ENCODE data around the gene WDR36. TPM values are rescaled to one million over a fixed set of nuclear protein-coding genes. Genes with fewer than 3 reads are reported as not detected.
A peak's percentile ranks its signal among the peaks of the same experiment; 100 is the strongest.

Gene WDR36
- total RNA-seq, 1 donor from 2014 or later = 17.6 TPM

GRCh38 chr5:111071413-111071812, 20.7 kb upstream of the WDR36 start, which contains the start of gene TSLP:
Gene TSLP (plus strand): TSS chr5:111071713. CDS start chr5:111071891, 178 bp downstream.
- no peak for DNase-seq (ENCODE audit: low spot score)
- H3K4me3 Mint-ChIP-seq (ENCODE audit: unreplicated experiment) = peak within 1 kb of the TSS; percentile 78
- peaks cover 71% of the 10 kb centered on the region for H3K27me3 Mint-ChIP-seq (ENCODE audit: low read depth)
- no peak for TF ChIP-seq CTCF (IDR thresholded peaks at IDR 0.05)
- H3K36me3 Mint-ChIP-seq (ENCODE audit: low read depth) = no peaks in the 10 kb centered on the region
- H3K27ac Mint-ChIP-seq (ENCODE audit: unreplicated experiment) = no peak within 1 kb of the TSS
- no peaks in the 10 kb centered on the region for H3K9me3 Mint-ChIP-seq (ENCODE audit: low read depth)
- peaks cover 21% of the 10 kb centered on the region for H3K4me1 Mint-ChIP-seq (ENCODE audit: low read depth)

DNA sequence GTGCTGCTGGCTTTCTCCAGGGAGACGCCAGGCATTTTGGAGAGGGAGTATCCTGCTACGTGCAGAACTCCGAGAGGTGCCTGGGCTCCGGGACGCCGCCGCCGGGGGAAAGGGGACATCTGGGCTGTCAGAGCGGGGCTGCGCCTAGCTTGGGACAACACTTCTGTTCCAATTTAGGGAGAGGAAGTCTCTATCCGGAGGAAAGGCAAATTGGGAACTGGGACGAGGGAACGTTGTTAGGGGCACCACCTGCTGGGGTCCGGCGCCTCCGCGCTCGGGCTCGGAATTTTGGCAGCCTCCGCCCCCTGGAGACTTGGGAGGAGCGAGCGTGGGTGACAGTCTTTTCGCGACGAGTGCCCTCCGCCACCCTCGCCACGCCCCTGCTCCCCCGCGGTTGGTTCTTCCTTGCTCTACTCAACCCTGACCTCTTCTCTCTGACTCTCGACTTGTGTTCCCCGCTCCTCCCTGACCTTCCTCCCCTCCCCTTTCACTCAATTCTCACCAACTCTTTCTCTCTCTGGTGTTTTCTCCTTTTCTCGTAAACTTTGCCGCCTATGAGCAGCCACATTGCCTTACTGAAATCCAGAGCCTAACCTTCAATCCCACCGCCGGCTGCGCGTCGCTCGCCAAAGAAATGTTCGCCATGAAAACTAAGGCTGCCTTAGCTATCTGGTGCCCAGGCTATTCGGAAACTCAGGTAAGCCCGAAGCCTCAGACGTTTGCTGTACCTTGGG, 19.0 kb upstream of the WDR36 start:
- Mint-ChIP-seq H3K36me3 (ENCODE audit: low read depth) (no peaks in the 10 kb centered on the region), H3K4me1 (ENCODE audit: low read depth) (peaks cover 21% of the 10 kb centered on the region), H3K27ac (ENCODE audit: unreplicated experiment) (no peak overlapping the region), H3K27me3 (ENCODE audit: low read depth) (peaks cover 58% of the 10 kb centered on the region), H3K9me3 (ENCODE audit: low read depth) (no peaks in the 10 kb centered on the region), H3K4me3 (ENCODE audit: unreplicated experiment) (peak overlapping the region; percentile 78)
- DNase-seq (ENCODE audit: low spot score) = peak; percentile 72
- TF ChIP-seq CTCF (IDR thresholded peaks at IDR 0.05) = peak; percentile 38

GRCh38 chr5:111074244-111074643, 17.9 kb upstream of the WDR36 start:
- Mint-ChIP-seq H3K27ac (ENCODE audit: unreplicated experiment) (no peak overlapping the region), H3K4me1 (ENCODE audit: low read depth) (peaks cover 21% of the 10 kb centered on the region), H3K4me3 (ENCODE audit: unreplicated experiment) (peak overlapping the region; percentile 78), H3K9me3 (ENCODE audit: low read depth) (no peaks in the 10 kb centered on the region), H3K27me3 (ENCODE audit: low read depth) (peaks cover 54% of the 10 kb centered on the region), H3K36me3 (ENCODE audit: low read depth) (no peaks in the 10 kb centered on the region)
- TF ChIP-seq CTCF (IDR thresholded peaks at IDR 0.05) = no peak
- DNase-seq (ENCODE audit: low spot score) = no peak

GRCh38 chr5:111075520-111075919, 16.6 kb upstream of the WDR36 start:
- peaks cover 46% of the 10 kb centered on the region for H3K27me3 Mint-ChIP-seq (ENCODE audit: low read depth)
- H3K27ac Mint-ChIP-seq (ENCODE audit: unreplicated experiment) = no peak overlapping the region
- TF ChIP-seq CTCF (IDR thresholded peaks at IDR 0.05) = no peak
- H3K9me3 Mint-ChIP-seq (ENCODE audit: low read depth) = no peaks in the 10 kb centered on the region
- DNase-seq (ENCODE audit: low spot score) = no peak
- no peaks in the 10 kb centered on the region for H3K36me3 Mint-ChIP-seq (ENCODE audit: low read depth)
- H3K4me1 Mint-ChIP-seq (ENCODE audit: low read depth) = peaks cover 16% of the 10 kb centered on the region
- H3K4me3 Mint-ChIP-seq (ENCODE audit: unreplicated experiment) = no peak overlapping the region

DNA sequence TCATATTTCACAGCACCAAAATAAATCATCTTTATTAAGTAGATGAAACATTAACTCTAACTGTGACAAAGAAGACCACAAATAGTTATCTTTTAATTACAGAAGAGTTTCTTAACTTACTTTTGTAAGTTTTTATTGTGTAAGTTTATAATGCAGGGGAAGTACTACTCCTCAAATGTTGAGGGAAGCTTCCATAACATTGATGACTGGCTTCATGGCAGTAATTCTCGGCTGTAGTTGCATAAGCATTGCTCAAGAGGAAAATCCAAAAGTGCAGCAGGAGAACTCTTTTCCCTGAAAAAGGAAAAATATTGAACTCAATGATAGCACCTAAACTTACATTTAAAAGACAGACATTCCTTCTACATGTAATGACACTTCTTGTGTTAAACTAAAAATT, 16.1 kb upstream of the WDR36 start:
- Mint-ChIP-seq H3K36me3 (ENCODE audit: low read depth) (no peaks in the 10 kb centered on the region), H3K4me3 (ENCODE audit: unreplicated experiment) (no peak overlapping the region), H3K27ac (ENCODE audit: unreplicated experiment) (no peak overlapping the region), H3K4me1 (ENCODE audit: low read depth) (peaks cover 10% of the 10 kb centered on the region), H3K27me3 (ENCODE audit: low read depth) (peaks cover 44% of the 10 kb centered on the region), H3K9me3 (ENCODE audit: low read depth) (no peaks in the 10 kb centered on the region)
- DNase-seq (ENCODE audit: low spot score) = no peak
- no peak for TF ChIP-seq CTCF (IDR thresholded peaks at IDR 0.05)
